Activated naive CD8-positive, alpha-beta T cell treated with anti-CD3 and anti-CD28 coated beads, Interleukin-2, amount 50 U/mL, for 16 hours (primary cell): ENCODE results near the gene FBXO38.

Experiments used
- DNase-seq: peaks from one replicate; pipeline ENCODE4 v3.0.0-alpha.2; 2020; ENCODE audit warnings: low read depth, low spot score

FBXO38 gene

GRCh38 chr5:148385094-148385493 lies 1.3 kb downstream of the FBXO38 start:
- no peak for DNase-seq

- DNase-seq: no peak
These were observed 2.3 kb downstream of the FBXO38 start for GRCh38 chr5:148386041-148386440.

DNA sequence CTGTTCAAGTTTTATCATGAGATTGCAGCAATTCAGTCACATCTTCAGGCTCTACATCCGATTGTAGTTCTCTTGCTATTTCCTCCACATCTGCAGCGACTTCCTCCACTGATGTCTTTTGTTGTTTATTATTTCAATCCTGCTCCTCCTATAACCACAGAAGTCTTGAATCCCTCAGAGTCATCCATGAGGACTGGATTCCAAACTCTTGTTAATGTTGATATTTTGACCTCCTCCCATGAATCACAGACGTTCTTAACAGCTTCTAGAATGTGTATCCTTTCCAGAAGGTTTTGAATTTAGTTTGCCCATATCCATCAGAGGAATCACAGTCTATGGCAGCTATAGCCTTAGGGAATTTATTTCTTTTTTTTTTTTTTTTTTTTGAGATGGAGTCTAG lies 3.6 kb downstream of the FBXO38 start:
- no peak for DNase-seq

GRCh38 chr5:148388696-148389095 lies 4.9 kb downstream of the FBXO38 start:
- DNase-seq: no peak

GRCh38 chr5:148390914-148391313 lies 7.2 kb downstream of the FBXO38 start:
- DNase-seq: no peak

GRCh38 chr5:148391422-148391821 lies 7.7 kb downstream of the FBXO38 start:
- DNase-seq: no peak

DNA sequence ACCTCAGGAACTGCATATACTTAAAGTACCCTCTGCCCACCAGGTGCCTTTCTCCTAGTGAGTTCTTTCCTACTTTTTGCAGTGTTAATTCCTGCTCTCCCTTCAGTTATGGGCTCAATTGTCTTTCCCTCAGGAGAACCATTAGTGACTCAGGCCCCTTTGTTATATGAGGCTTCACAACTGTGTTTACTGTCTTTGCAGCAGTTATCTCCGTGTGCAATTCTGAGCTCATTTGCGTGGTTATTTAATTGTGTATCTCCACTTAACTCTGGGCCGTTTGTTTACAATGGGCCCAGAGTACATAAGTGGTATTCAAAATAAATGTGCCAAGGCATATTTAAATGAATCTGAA lies 9.6 kb downstream of the FBXO38 start:
- no peak for DNase-seq

GRCh38 chr5:148394587-148395019 lies 10.8 kb downstream of the FBXO38 start:
- DNase-seq: no peak

GRCh38 chr5:148395031-148395430 lies 11.3 kb downstream of the FBXO38 start:
- no peak for DNase-seq

DNA sequence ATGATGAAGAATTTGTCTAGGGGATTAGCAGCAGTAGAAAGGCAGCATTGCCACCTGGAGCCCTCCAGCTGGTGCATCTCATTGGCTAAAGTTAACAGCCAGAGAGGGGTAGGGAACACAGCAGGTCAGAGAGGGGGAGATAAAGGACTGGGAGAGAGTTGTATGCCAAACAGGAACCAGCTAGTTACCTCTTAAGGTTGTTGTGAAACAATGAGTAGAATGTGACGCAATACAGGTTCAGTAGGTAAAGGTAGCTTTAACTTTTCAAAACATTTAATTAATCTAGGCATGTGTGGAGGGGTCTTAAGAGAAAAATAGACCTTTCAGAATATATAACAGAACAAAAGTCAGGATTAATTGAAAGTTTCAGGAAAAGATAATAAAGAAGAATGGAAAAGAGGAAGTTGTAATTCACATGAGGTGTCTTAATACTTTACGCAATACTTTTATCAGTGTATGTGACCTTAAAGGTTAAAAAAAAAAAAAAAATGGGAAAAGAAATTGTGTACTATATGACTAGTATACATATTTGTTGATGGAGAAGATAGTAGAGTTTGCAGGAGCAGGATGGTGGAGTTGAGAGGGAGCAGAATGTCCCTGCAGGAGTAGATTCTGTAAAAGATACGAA lies 14.3 kb downstream of the FBXO38 start:
- no peak for DNase-seq

GRCh38 chr5:148398698-148399121 lies 15.0 kb downstream of the FBXO38 start:
- DNase-seq: no peak

- DNase-seq: no peak
These were observed 17.8 kb downstream of the FBXO38 start for GRCh38 chr5:148401604-148402003.

GRCh38 chr5:148403344-148403743 lies 19.6 kb downstream of the FBXO38 start:
- no peak for DNase-seq

DNA sequence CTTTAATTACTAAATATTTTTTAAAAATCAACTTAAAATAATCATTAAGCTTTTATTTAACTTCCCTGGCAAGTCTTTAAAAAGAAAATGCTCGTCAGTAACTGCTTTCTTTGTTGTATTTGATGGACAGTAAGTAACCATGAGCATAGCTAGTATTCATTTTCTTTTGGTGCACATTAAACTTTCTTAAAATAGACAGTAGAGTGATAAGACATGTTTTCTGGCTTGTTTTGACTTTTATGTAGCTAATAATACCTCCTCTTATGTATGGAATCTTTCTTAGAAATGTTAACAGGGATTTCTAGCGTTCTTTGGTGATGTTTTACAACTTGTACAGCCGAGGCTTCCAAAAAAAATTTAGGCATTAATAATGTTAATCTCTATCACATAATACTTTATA lies 22.6 kb downstream of the FBXO38 start:
- no peak for DNase-seq

GRCh38 chr5:148408092-148408491 lies 24.3 kb downstream of the FBXO38 start:
- no peak for DNase-seq

GRCh38 chr5:148412124-148412523 lies 28.4 kb downstream of the FBXO38 start:
- no peak for DNase-seq

- DNase-seq: no peak
These were observed 31.1 kb downstream of the FBXO38 start for GRCh38 chr5:148414833-148415232.

DNA sequence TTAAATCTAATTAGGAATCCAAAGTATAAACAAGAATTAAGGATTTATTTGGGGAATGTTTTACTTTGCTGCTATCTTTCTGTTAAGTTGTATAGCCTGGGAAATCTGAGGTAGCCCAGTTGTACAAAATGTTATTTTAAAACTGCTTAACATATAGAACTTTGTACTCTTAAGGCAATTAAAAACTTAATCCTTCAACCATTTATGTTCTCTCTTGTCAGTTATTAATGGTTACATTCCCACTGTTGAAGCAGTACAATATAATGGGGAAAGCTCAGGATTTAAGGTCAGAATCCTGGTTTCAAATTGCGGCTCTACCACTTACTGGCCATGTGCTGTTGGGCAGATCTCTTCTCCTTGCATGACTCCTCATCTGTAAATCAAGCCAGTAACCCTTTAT lies 32.7 kb downstream of the FBXO38 start:
- DNase-seq: no peak

GRCh38 chr5:148416921-148417320 lies 33.2 kb downstream of the FBXO38 start:
- no peak for DNase-seq

DNA sequence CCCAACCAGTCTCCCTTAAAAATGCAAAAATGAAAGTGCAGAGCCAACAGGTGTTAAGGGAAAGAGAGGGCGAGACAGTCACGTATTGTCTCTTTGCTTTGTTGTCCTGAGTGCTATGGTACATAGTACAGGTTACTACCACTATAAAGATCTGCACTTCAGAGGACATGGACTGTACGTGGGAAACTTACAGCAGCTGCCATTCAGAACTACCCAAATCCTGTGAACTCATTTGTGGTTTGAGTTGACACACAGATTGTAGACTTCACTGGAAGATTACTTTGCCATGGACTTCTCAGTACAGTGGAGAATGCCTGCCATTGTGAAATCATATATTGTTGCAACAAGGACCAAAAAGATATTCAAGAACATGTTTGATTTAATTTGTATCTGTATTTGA lies 34.8 kb downstream of the FBXO38 start:
- no peak for DNase-seq

- DNase-seq: no peak
These were observed 37.9 kb downstream of the FBXO38 start for GRCh38 chr5:148421661-148422060.

DNA sequence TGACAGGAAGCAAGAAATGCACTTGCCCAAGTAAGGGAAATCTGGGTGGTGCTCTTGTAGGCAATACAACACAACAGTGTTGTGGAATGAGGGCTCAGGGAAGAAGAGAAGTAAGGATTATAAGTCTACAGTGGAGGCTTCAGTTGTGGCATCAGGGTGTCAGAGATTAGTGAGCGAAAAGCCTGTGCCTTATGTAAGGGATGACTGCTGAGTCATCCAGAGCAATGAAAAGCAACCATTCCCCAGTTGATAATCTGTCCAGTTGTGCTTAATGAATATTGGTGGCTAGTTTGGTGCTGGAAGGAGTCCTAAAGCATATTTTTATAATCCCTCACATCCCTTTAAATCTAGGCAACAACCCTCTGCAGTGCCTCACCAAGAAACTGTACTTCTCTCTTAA lies 42.0 kb downstream of the FBXO38 start:
- no peak for DNase-seq

- no peak for DNase-seq
These were observed 42.8 kb downstream of the FBXO38 start for GRCh38 chr5:148426514-148426913.

DNA sequence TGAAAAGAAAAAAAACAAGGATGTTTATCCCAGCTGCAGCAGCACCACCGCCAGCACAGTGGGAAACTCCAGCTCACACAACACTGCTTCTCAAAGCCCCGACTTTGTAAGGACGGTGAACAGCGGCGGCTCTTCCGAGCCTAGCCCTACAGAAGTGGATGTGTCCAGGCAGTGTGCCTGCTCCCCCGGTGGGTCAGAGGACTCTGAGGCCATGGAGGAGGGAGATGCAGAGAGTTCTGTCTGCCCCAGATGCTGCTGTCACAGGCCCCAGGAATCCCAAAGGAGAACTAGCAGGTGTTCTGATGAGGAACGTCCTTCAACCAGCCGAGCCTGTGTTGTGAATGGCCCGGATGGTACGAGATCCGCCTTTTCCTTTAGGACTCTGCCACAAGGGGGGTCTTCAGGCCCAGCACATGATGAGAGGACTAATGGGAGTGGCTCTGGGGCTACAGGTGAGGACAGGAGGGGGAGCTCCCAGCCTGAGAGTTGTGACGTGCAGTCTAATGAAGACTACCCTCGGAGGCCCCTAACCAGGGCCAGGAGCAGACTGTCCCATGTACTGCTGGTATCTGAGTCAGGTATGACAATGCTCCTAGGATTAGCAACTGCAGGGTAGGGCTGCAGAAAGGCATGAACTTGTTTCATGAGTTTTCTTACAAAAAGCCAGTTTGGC lies 43.7 kb downstream of the FBXO38 start:
- DNase-seq: no peak
